WERI-Rb-1 (cell line): ENCODE data around the gene HOXA5.

Experiments used
- DNase-seq: peaks from one replicate; pipeline ENCODE4 v3.0.0-alpha.2; 2020
- H3K27ac ChIP-seq: fragments of 250-450 bp; sonication (Bioruptor Pico); 2 replicates; pipeline ENCODE4 v1.5.1; 2020; ENCODE audit warnings: mild to moderate bottlenecking, moderate library complexity
- H3K27me3 ChIP-seq: fragments of 250-450 bp; sonication (Bioruptor Pico); 2 replicates; pipeline ENCODE4 v1.5.1; 2021; ENCODE audit warnings: mild to moderate bottlenecking, low read depth, moderate library complexity; ENCODE audit not compliant: insufficient read depth, severe bottlenecking
- H3K36me3 ChIP-seq: fragments of 250-450 bp; sonication (Bioruptor Pico); 2 replicates; pipeline ENCODE4 v1.5.1; 2020; ENCODE audit warnings: mild to moderate bottlenecking, moderate library complexity
- H3K4me3 ChIP-seq: 2 replicates; pipeline ENCODE4 v1.5.1; 2011; ENCODE audit warnings: low read depth, mild to moderate bottlenecking, control low read depth, low read length
- H3K9me3 ChIP-seq: fragments of 250-450 bp; sonication (Bioruptor Pico); 2 replicates; pipeline ENCODE4 v1.5.1; 2021; ENCODE audit warnings: mild to moderate bottlenecking, moderate library complexity; ENCODE audit not compliant: severe bottlenecking
- TF ChIP-seq, protein P1 (sequence below): IDR thresholded peaks from 2 replicates; pipeline ENCODE4 v1.5.1; 2011; ENCODE audit warnings: low read depth, mild to moderate bottlenecking, control low read depth, inconsistent platforms, low read length

HOXA5 gene

DNA sequence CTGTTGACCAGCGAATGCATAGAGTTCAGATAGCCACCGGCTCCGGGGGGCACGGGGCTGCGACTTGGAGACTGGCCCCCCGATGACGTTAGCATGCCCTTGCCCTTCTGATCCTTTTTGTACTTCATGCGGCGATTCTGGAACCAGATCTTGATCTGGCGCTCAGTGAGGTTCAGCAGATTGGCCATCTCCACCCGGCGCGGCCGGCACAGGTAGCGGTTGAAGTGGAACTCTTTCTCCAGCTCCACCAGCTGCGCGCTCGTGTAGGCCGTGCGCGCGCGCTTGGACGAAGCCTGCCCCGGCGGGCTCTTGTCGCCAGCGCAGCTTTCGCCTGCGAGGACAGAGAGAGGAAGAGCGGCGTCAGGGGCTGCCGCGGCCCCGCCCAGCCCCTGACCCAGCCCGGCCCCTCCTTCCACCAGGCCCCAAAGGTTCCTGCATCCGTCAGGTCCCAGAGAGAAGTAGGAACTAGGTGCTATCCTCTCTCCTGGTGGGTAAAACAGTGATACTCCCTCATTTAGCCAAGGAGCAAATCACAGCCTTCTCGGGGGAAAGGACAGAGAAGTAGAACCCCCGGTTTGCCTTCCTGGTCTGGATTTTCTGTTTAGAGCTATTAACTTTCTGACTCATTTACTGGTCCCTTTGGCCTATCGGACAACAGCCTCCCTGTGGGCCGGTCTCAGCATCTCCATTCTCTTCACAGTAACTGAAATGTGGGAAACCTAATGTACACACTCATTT lies 34.9 kb downstream of the HOXA5 start:
- H3K36me3 ChIP-seq, result no peaks in the 10 kb centered on the region
- no peak overlapping the region for H3K4me3 ChIP-seq
- H3K27me3 ChIP-seq, result peaks cover 93% of the 10 kb centered on the region
- peak; percentile 57 for DNase-seq
- H3K9me3 ChIP-seq, result no peaks in the 10 kb centered on the region
- TF ChIP-seq, protein P1, sequence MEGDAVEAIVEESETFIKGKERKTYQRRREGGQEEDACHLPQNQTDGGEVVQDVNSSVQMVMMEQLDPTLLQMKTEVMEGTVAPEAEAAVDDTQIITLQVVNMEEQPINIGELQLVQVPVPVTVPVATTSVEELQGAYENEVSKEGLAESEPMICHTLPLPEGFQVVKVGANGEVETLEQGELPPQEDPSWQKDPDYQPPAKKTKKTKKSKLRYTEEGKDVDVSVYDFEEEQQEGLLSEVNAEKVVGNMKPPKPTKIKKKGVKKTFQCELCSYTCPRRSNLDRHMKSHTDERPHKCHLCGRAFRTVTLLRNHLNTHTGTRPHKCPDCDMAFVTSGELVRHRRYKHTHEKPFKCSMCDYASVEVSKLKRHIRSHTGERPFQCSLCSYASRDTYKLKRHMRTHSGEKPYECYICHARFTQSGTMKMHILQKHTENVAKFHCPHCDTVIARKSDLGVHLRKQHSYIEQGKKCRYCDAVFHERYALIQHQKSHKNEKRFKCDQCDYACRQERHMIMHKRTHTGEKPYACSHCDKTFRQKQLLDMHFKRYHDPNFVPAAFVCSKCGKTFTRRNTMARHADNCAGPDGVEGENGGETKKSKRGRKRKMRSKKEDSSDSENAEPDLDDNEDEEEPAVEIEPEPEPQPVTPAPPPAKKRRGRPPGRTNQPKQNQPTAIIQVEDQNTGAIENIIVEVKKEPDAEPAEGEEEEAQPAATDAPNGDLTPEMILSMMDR, result no peak
- no peak overlapping the region for H3K27ac ChIP-seq

DNA sequence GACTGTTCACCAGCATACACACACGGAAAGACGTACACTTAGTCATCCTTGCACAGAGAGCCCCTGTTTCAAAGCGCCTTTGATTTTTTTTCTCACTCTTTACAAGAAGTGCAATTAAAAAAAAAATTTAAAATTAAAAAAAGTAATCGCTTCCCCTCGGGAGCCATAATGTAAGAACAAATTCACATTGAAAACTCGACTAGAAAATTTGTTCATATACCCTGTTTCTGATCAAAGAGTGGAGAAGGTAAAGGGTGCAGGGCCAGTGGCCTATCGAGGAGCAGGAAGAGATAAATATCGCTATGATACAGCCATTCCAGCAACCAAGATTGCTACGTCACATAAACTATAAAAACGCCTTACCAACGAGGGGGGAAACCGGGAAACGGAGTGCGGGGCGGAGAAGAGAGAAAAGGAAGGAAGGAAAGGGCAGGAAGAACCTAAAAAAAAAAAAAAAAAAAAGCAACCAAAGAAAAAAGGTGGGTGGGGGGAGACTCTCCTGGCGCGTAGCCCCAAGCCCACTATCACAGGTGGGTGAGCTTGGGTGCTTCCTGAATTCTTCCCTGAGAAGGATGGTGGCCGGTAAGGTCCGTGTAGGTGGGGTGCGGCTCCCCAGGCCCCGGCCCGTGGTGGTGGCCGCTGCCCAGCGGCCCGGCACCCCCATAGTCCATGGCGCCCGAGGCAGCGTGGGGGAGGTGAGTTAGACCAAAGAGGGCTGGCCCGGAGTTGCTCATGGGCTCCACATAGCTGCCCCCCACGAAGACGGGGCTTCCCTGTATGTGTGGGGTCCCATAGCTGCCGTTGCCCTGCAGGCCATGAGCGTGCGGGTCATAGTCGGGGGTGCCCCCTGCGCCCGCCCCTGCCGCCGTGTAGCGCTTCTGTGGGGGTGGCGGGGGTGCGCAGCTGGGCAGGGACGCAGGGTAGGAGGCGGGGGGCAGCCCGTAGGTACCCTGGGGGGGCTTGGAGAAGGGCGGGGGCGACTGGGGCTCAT lies 35.8 kb downstream of the HOXA5 start:
- DNase-seq, result no peak
- H3K9me3 ChIP-seq, result no peaks in the 10 kb centered on the region
- TF ChIP-seq, protein P1, result no peak
- peaks cover 93% of the 10 kb centered on the region for H3K27me3 ChIP-seq
- no peak overlapping the region for H3K4me3 ChIP-seq
- no peaks in the 10 kb centered on the region for H3K36me3 ChIP-seq
- H3K27ac ChIP-seq, result peak overlapping the region; percentile 79

DNA sequence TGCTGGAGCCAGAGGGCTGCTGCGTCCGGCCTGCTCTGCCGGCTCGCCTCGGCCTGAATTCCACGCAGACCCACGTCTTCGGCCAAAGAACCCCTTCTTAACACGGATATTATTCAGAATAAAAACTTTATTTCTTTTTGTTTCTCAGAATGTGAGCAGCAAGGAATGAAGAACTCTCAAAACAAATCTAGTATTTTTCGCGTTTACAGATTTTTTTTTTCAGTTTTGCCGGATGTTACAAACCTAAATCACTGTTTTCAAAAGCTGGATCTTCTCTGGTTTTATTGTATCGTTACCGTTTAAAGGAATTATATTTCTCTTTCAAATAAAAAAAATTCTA lies 36.6 kb downstream of the HOXA5 start:
- Histone ChIP-seq H3K27me3 (peaks cover 87% of the 10 kb centered on the region), H3K4me3 (peak overlapping the region; percentile 17; the same call in 1 of the 2 replicates)

DNA sequence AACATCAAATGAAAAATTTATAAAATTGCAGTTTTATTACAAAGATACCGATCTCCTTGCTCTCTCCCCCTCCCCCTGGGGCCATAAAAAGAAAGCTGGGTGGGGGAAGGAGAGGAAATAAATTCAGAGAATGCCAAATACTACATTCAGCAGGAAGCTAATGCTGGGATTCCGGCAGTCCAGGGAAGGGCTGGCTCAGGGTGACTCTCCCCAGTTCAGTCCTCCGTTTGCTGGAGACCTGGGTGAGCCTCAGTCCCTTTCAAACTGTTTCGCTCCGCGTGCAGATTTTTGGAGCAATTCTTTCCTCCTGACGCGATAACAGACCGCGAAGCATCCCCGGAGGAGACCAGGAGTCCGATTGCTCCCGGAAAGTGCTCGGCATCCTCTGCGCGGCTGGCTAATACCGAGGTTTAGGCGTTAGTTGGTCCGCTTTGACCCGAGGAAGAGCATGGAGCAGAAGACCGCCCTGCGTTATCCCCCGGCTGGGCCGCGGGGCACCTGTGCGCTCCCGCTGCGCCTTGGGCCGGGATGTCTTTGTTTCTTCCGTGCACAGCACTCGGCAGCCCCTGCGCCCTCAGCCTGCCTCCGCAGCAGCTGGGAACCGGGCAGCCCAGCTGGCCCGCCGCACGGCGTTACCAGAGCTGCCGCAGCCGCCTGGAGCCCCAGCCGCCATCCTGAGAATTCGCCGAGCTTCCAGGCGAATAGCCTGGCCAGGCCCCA lies 37.1 kb downstream of the HOXA5 start:
- DNase-seq, result no peak
- Histone ChIP-seq H3K9me3 (no peaks in the 10 kb centered on the region), H3K36me3 (no peaks in the 10 kb centered on the region), H3K4me3 (peak overlapping the region; percentile 17; the same call in 1 of the 2 replicates), H3K27me3 (peaks cover 89% of the 10 kb centered on the region), H3K27ac (peak overlapping the region; percentile 79)
- TF ChIP-seq, protein P1, result no peak

More for the DNA sequence above, 36.6 kb downstream of the HOXA5 start:
- no peak for DNase-seq
- peak overlapping the region; percentile 79 for H3K27ac ChIP-seq
- H3K9me3 ChIP-seq, result no peaks in the 10 kb centered on the region
- TF ChIP-seq, protein P1, result no peak
- no peaks in the 10 kb centered on the region for H3K36me3 ChIP-seq

DNA sequence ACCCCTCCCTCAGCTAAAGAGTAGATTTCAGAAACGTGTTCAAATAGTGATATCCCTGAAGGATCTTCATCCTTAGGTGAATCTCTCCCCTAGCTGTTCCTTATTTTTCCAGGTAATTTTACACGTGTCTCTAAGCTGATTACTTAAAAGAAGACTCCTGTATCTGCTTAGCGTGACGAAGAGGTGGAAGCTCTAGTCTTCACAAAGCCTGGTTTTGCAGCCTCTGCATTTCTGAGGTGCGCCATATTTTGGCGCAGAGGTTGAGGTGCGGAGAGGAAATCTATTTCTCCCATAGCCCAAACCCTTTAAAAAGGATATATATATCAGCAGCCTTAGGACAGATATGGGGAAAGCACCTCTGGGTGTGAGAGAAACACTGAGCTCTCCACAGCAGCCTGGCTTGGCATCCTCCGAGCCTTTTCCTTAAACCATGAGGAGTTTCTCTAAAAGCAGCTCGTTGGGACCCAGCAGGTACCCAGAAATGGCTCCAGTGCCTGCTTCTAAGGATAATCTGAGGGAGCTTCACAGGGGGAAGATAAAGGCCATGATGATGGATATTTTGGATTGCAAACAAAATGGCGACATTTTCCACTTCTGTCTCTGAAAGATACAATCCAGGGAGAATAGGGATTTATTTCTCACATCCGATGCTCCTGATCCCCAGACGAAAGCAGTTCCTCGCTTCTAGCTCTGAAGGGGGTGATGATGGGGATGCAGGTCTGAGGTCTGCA lies 38.0 kb downstream of the HOXA5 start:
- Histone ChIP-seq H3K9me3 (no peaks in the 10 kb centered on the region), H3K36me3 (no peaks in the 10 kb centered on the region), H3K27ac (peak overlapping the region; percentile 79), H3K27me3 (peaks cover 90% of the 10 kb centered on the region), H3K4me3 (peak overlapping the region; percentile 21)
- TF ChIP-seq, protein P1, result no peak
- no peak for DNase-seq
